Fibroblast of villous mesenchyme (primary cell): ENCODE results near the gene CREBBP. TPM values are rescaled to one million over a fixed set of nuclear protein-coding genes. Genes with fewer than 3 reads are reported as not detected.

Experiments used
- DNase-seq: peaks from one replicate; pipeline ENCODE4 v3.0.0-alpha.2; 2010; ENCODE audit warnings: low read depth
- H3K4me3 ChIP-seq: 2 replicates; pipeline ENCODE4 v1.5.1; 2011; ENCODE audit warnings: low read depth, mild to moderate bottlenecking, low read length
- total RNA-seq: library from RNA; depleted of rRNA; stranded (reverse); fragments of >200 nt; gene quantifications from 2 replicates; pipeline ENCODE4 v1.2.3, GENCODE V29; 2012
- TF ChIP-seq, protein P1 (sequence below): IDR thresholded peaks from 2 replicates; pipeline ENCODE4 v1.5.1; 2012; ENCODE audit warnings: low read depth, mild to moderate bottlenecking, low read length; ENCODE audit not compliant: insufficient read depth

CREBBP gene
- total RNA-seq, 1 donor, result 32.0 TPM

DNA sequence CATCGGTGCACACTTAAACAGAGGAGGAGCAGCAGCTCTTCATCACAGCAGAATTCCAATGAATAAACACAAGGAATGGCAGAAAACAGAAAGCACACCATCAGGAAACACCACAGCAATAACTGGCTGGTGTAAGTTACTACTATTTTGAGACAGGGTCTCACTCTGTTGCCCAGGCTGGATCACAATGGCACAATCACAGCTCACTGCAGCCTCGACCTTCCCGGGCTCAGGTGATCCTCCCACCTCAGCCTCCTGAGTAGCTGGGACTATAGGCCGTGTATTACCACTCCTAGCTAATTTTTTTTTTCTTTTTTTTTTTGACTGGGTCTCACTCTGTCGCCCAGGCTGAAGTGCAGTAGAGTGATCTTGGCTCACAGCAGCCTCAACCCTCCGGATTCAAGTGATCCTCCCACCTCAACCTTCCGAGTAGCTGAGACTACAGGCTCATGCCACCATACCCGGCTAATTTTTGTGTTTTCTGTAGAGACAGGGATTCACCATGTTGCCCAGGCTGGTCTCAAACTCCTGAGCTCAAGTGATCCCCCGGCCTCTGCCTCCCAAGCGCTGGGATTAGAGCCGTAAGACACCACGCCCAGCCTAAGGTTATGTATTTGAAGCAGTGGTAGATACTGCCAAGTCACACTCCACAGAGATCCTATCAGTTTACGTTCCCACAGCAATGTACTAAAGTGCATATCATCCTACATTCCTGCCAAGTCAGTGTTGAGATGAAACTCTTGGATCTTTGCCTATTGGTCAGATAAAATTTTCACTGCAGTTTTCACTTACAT is 183.9 kb downstream of the CREBBP start:
- TF ChIP-seq, protein P1, sequence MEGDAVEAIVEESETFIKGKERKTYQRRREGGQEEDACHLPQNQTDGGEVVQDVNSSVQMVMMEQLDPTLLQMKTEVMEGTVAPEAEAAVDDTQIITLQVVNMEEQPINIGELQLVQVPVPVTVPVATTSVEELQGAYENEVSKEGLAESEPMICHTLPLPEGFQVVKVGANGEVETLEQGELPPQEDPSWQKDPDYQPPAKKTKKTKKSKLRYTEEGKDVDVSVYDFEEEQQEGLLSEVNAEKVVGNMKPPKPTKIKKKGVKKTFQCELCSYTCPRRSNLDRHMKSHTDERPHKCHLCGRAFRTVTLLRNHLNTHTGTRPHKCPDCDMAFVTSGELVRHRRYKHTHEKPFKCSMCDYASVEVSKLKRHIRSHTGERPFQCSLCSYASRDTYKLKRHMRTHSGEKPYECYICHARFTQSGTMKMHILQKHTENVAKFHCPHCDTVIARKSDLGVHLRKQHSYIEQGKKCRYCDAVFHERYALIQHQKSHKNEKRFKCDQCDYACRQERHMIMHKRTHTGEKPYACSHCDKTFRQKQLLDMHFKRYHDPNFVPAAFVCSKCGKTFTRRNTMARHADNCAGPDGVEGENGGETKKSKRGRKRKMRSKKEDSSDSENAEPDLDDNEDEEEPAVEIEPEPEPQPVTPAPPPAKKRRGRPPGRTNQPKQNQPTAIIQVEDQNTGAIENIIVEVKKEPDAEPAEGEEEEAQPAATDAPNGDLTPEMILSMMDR, result no peak
- H3K4me3 ChIP-seq, result no peak overlapping the region
- DNase-seq, result peak; percentile 96

DNA sequence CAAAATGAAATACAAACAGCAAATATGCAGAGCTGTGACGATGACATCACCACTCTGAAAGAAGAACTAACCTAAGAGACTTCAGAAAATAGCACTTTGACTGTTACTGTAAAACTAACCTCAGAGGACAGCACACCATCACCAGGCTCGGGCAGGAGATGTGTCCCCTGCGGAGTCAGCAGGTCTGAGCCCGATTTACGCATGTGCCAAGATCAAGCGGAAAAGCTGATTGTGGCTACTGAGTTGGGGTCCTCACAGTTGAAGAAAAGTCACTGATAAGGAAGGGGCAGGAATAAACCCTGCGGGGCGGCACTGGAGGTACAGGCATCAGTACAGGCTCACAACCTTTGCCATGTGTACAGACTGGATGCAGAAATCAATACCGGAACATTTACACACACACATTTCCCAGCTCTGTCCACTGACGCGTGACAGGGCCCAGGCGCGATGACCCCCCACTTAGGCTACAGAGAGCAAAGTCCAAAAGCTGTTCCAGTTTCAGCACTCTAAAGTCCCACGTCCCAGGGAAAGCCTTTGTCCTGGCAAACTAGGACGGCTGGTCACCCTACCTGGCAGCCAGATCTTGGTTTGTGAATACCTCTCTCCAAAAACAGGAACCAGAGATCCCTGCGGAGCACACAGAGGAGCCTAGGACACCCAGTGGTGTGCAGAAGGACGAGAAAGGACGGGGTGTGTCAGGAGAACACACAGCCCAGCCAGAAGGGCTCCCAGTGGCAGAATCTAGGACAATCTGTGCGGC is 184.7 kb downstream of the CREBBP start:
- H3K4me3 ChIP-seq, result no peak overlapping the region
- TF ChIP-seq, protein P1, result no peak
- no peak for DNase-seq

DNA sequence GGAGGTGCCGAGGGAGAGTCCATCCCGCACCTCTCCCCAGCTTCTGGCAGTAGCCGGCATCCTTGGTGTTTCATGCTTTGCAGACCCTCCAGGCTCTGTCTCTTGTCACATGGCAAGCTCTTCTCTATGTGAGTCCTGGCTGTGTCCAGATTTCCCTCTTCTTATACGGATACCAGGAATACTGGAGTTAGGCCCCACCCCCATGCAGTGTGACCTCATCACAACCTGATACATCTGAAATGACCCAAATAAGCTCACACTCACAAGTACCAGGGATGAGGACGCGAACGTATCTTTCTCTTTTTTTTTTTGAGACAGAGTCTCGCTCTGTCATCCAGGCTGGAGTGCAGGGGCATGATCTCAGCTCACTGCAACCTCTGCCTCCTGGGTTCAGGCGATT is 186.5 kb downstream of the CREBBP start:
- DNase-seq, result no peak
- TF ChIP-seq, protein P1, result no peak
- no peak overlapping the region for H3K4me3 ChIP-seq

DNA sequence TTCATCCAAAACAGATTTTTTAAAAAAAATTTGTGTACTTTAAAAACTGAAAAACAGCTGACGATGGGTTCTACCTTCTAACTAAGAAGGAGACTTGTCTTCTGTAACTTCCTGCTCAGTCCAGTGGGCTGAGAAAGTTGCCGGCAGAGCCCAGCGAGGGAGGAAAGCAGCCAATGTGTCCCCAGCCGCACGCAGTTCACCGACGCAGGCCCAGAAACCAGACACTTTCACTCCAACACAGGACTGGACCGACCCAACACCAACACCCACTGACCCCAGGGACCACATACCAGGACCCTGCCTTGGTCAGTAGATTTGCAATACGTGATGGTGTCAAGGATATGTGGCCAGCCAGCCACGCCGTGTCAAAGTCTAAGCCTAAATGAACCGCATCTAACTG is 188.8 kb downstream of the CREBBP start:
- DNase-seq, result no peak
- H3K4me3 ChIP-seq, result no peak overlapping the region
- TF ChIP-seq, protein P1, result no peak

DNA sequence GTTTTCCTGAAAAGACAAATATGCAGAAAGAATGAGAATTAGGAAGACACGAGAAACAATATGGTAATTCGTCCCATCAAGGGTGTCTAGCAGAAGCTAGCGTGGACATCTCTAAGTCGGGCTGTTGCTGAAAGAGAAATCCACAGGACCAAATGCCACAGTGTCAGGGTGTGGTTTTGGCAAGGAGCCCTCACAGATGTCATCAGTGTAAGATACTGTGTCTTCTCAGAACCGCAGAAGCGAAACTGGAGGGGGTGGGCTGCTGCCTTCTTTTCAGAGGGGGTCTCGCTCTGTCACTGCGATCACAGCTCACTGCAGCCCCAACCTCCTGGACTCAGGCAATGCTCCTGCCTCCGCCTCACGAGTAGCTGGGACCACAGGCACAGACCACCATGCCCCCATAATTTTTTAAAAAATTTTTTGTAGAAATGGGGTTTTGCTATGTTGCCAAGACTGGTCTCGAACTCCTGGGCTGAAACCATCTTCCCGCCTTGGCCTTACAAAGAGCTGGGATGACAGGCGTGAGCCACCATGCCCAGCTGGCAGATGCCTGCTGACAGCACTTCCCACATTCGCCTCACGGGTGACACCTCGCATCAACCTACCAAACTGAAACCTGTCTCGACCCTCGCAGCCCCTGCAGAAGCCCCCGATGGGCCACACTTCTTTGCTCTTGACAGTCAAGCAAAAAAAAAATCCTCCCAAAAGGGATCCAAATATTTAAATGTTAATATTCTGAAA is 189.4 kb downstream of the CREBBP start:
- H3K4me3 ChIP-seq, result peak overlapping the region; percentile 42
- peak; percentile 66 for DNase-seq
- TF ChIP-seq, protein P1, result no peak

DNA sequence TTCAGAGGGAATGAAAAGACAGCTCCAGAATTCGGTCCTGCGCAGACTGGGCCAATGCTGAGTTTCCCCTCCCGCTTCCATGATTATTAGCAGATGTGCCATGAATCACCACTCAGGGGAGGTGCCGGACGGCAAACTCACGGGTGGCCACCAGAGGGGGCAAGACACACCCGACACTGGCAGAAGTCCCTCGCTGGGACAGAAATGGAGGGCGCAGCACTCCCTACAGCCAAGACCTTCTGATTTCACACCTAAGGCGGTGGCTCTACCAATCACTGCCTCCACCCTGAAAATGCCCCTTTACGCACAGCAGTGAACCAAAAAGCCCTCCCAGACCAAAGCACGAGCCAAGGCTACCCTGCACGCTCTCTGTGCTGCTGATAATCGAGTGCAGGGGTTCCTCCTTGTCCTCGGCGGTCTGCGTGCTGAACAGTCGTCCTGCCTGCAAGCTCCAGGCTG is 190.0 kb downstream of the CREBBP start:
- TF ChIP-seq, protein P1, result peak; percentile 84
- peak; percentile 96 for DNase-seq
- peak overlapping the region; percentile 42 for H3K4me3 ChIP-seq
